Transverse colon (tissue), 3 donors: ENCODE results near the gene BAZ1B.

Source experiments
- POLR2A ChIP-seq: fragments of 450-650 bp; IDR thresholded peaks from one replicate; pipeline ENCODE4 v1.6.1; 2016; ENCODE audit warnings: antibody characterized with exemption, mild to moderate bottlenecking, moderate library complexity
- TF ChIP-seq, protein P1 (sequence below), 5 experiments: fragments of 200-600 bp in 3 of 5; fragments of 450-650 bp in 2 of 5; sonication (generic) in 3 of 5; IDR thresholded peaks; 1 replicate in 2 of 5; 2 replicates in 3 of 5; pipeline ENCODE4 v1.5.1; 2016 to 2017; ENCODE audit warnings: antibody characterized with exemption in 5 of 5, inconsistent platforms in 3 of 5, mild to moderate bottlenecking in 2 of 5, moderate library complexity in 1 of 5

DNA sequence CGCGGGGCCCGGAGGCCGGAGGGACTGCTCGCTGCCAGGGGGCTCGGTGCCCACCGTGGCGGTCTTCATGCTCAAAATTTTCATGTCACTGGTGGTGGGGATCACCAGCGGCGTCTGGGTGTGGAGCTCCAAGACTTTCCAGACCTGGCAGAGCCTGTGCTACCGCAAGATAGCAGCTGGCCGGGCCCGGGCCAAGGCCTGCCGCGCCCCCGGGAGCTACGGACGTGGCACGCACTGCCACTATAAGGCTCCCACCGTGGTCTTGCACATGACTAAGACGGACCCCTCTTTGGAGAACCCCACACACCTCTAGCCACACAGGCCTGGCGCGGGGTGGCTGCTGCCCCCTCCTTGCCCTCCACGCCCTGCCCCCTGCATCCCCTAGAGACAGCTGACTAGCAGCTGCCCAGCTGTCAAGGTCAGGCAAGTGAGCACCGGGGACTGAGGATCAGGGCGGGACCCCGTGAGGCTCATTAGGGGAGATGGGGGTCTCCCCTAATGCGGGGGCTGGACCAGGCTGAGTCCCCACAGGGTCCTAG lies 86.6 kb downstream of the BAZ1B start:
- TF ChIP-seq POLR2A, result no peak
- TF ChIP-seq, protein P1, sequence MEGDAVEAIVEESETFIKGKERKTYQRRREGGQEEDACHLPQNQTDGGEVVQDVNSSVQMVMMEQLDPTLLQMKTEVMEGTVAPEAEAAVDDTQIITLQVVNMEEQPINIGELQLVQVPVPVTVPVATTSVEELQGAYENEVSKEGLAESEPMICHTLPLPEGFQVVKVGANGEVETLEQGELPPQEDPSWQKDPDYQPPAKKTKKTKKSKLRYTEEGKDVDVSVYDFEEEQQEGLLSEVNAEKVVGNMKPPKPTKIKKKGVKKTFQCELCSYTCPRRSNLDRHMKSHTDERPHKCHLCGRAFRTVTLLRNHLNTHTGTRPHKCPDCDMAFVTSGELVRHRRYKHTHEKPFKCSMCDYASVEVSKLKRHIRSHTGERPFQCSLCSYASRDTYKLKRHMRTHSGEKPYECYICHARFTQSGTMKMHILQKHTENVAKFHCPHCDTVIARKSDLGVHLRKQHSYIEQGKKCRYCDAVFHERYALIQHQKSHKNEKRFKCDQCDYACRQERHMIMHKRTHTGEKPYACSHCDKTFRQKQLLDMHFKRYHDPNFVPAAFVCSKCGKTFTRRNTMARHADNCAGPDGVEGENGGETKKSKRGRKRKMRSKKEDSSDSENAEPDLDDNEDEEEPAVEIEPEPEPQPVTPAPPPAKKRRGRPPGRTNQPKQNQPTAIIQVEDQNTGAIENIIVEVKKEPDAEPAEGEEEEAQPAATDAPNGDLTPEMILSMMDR (IDR thresholded peaks at IDR 0.05), result no peak
